ENCODE measurements around the gene CLSTN2. TPM values are rescaled to one million over a fixed set of nuclear protein-coding genes. Genes with fewer than 3 reads are reported as not detected.
"Not testable (repeated sequence)": the region's sequence is repeated elsewhere in the genome, so short reads cannot be mapped to it uniquely, and the experiment has no call there.

Gene CLSTN2
- total and polyA plus RNA-seq, 5 experiments from 2014 or later: not detected

DNA sequence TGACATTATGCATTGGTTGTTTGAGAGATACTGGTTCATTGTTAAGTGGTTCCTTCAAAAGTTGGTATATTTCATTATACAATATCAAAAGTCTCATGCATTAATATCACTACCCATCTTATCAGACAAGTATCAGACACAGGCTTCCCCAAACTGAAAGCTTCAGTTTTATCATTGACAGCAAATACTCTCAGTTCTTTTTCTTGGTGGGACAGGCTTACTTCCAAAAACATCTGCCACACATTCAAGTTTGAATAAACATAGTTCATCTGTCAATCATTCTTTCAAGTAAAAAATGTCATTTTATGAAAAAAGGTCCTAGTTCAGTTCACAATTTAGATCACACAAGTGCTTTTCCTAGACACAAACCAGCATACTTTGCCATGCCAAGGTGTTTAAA is 462.9 kb downstream of the CLSTN2 start:
- DNase-seq (no peak), ATAC-seq (no peak)
- Mint-ChIP-seq H3K27ac (no peak overlapping the region), H3K4me1 (no peaks in the 10 kb centered on the region), H3K36me3 (no peaks in the 10 kb centered on the region), H3K4me3 (no peak overlapping the region), H3K9me3 (no peaks in the 10 kb centered on the region), H3K27me3 (peaks cover 0 to 3% (median 3%) of the 10 kb centered on the region in 5 donors)
- POLR2A ChIA-PET: no interaction called here

DNA sequence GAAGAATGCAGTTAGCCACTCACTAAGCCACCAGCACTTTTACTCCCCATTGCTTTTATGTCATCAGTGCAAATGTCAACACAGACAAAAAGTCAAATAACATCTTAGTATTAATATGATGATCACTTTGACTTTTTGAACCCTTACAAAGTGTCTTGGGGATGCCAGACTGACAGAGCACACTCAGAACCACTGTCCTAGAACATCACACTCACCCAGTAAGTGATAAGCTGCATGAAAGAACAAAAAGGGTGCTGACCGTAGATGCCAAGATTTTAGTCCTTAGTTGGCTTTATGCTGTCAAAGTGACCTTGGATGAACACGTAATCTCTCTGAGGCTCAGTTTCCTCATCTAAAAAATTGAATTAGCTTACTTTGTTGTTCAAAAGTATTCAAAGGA is 463.4 kb downstream of the CLSTN2 start:
- POLR2A ChIA-PET: no interaction called here
- Mint-ChIP-seq H3K4me1 (no peaks in the 10 kb centered on the region), H3K27me3 (peaks cover 0 to 9% (median 3%) of the 10 kb centered on the region in 5 donors), H3K27ac (no peak overlapping the region), H3K36me3 (no peaks in the 10 kb centered on the region), H3K9me3 (no peaks in the 10 kb centered on the region), H3K4me3 (no peak overlapping the region)
- ATAC-seq (no peak), DNase-seq (no peak)

DNA sequence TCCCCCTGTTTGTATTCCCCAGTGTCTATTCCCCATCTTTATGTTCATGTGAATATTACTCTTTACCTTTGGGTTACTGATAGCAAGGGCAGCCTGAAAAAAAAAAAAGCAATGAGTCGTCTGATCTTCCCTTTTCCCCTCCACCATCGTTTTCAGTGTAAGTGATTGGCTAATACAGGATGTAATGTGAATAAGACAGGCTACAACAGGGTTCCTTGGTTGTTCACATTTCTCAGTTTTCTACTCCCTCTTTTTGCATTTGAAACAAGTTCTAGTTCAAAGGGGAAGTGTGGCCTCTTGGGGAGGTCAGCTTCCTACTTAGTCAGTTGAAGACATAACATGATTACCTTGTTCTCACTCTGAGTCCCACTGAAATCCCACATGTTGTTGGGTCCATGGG is 464.9 kb downstream of the CLSTN2 start:
- DNase-seq: no peak
- Mint-ChIP-seq H3K36me3 (no peaks in the 10 kb centered on the region), H3K27ac (no peak overlapping the region), H3K27me3 (peaks cover 0 to 20% (median 8%) of the 10 kb centered on the region in 5 donors), H3K9me3 (no peaks in the 10 kb centered on the region), H3K4me1 (no peaks in the 10 kb centered on the region), H3K4me3 (no peak overlapping the region)
- ATAC-seq: no peak
- POLR2A ChIA-PET: no interaction called here

DNA sequence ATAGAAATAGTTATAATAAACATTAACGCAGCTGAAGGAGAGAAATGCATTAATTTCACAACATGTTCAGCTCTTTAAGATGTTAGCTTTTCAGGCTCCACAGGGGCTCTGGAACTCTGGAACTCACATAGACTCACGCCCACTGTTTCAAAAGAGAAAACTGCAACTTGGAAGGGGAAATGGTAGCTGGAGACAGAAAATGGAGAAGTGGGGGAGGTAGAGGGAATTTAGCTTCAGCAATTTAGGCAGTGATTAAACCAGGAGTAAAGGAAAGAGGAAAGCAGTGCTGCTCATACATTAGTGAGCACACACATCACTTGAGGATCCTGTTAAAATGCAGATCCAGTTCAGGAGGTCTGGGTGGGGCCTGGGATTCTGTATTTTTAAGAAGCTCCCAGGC is 468.1 kb downstream of the CLSTN2 start:
- no peaks in the 10 kb centered on the region for H3K36me3 Mint-ChIP-seq
- no peak overlapping the region for H3K27ac Mint-ChIP-seq
- ATAC-seq (no peak), DNase-seq (no peak)
- POLR2A ChIA-PET: no interaction called here
- peaks cover 0 to 7% (median 0%) of the 10 kb centered on the region in 9 donors for H3K9me3 Mint-ChIP-seq
- no peak overlapping the region for H3K4me3 Mint-ChIP-seq
- H3K4me1 Mint-ChIP-seq: no peaks in the 10 kb centered on the region
- H3K27me3 Mint-ChIP-seq: peaks cover 4 to 32% (median 16%) of the 10 kb centered on the region in 5 donors

DNA sequence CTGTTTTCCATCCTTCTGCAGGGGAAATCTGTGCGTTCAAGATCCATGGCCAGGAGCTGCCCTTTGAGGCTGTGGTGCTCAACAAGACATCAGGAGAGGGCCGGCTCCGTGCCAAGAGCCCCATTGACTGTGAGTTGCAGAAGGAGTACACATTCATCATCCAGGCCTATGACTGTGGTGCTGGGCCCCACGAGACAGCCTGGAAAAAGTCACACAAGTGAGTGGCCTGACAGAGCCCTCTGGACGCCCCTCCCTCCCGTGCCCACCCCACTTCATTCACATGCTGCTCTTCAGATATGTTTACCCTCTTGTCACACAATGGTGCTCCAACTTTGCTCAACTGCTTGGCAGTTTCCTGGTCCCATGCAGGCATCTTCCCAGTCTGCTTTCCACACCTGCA is 468.6 kb downstream of the CLSTN2 start:
- POLR2A ChIA-PET: no interaction called here

DNA sequence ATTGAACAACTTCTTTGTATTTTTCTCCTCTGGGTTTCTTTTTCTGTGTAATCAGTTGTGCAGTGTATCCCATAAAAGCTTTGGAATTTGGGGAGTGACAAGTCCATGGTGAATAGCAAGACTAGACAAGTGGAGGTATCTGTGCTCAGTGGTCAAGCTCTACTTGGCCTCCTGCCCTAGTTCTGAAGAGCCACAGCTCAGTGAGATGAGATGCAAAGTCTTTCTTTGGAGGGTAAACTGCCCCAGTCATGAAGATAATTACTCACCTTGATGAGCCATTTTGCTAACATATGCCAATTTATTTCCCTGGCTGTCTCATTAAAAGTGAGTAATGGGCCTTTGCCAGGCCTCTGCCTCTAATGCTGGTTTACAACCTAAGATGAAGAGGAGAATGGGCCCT is 471.7 kb downstream of the CLSTN2 start:
- no peak overlapping the region for H3K4me3 Mint-ChIP-seq
- H3K9me3 Mint-ChIP-seq: peaks cover 3 to 43% (median 18%) of the 10 kb centered on the region in 9 donors
- no peaks in the 10 kb centered on the region for H3K36me3 Mint-ChIP-seq
- no peak for DNase-seq
- ATAC-seq: no peak
- no peaks in the 10 kb centered on the region for H3K4me1 Mint-ChIP-seq
- no peak overlapping the region for H3K27ac Mint-ChIP-seq
- peaks cover 4 to 34% (median 16%) of the 10 kb centered on the region in 5 donors for H3K27me3 Mint-ChIP-seq
- POLR2A ChIA-PET: no interaction called here

More for the DNA sequence above, 468.6 kb downstream of the CLSTN2 start:
- DNase-seq (no peak), ATAC-seq (no peak)
- no peak overlapping the region for H3K27ac Mint-ChIP-seq
- H3K36me3 Mint-ChIP-seq: no peaks in the 10 kb centered on the region
- no peaks in the 10 kb centered on the region for H3K4me1 Mint-ChIP-seq
- H3K4me3 Mint-ChIP-seq: no peak overlapping the region
- peaks cover 4 to 34% (median 16%) of the 10 kb centered on the region in 5 donors for H3K27me3 Mint-ChIP-seq
- H3K9me3 Mint-ChIP-seq: peaks cover 0 to 12% (median 2%) of the 10 kb centered on the region in 9 donors

DNA sequence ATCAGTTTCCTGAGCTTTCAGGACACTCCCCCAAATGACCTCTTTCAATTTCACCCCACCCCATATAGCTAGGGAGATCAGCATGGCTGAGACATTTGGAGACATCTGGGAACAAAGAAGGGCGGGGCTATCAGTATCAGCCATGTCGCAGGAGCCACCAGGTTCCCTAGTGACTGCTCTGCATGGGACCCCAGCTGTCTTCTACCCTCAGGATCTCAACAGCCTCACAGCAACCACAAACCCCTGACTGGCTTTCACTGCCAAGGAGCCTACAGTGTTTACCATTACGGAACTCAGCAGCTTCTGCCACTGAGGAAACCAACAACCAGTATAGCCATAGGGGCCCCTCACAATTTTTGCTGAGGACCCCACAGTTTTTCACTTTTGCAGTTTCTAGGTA is 473.3 kb downstream of the CLSTN2 start:
- POLR2A ChIA-PET: no interaction called here
- H3K36me3 Mint-ChIP-seq: no peaks in the 10 kb centered on the region
- H3K27ac Mint-ChIP-seq: no peak overlapping the region
- H3K27me3 Mint-ChIP-seq: peaks cover 4 to 27% (median 10%) of the 10 kb centered on the region in 5 donors
- H3K4me3 Mint-ChIP-seq: no peak overlapping the region
- DNase-seq (no peak), ATAC-seq (no peak)
- H3K4me1 Mint-ChIP-seq: no peaks in the 10 kb centered on the region
- H3K9me3 Mint-ChIP-seq: peaks cover 3 to 43% (median 18%) of the 10 kb centered on the region in 9 donors

DNA sequence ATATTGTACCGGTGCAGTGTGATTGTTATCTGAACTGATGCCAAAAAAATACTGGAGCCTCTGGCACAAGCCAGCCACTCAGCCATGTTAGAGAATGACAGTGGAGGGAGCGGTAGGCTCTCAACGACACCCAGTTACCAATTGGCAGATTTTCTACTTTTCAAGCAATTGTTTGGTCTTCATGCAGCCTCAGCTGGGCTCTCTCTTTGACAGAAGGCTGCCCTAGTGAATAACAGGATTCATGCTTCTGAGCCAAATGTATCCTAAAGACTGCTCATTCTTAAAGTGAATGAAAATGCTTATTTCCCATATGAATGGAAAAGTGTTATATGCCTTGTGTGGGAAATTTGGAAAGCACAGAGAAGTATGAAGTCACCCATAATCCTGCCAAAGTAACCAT is 481.7 kb downstream of the CLSTN2 start:
- no peak overlapping the region for H3K27ac Mint-ChIP-seq
- H3K9me3 Mint-ChIP-seq: peaks cover 0 to 6% (median 1%) of the 10 kb centered on the region in 9 donors
- H3K27me3 Mint-ChIP-seq: peaks cover 0 to 3% (median 0%) of the 10 kb centered on the region in 5 donors
- no peaks in the 10 kb centered on the region for H3K36me3 Mint-ChIP-seq
- no peak overlapping the region for H3K4me3 Mint-ChIP-seq
- H3K4me1 Mint-ChIP-seq: no peaks in the 10 kb centered on the region
- ATAC-seq: no peak
- no peak for DNase-seq
- POLR2A ChIA-PET: no interaction called here

DNA sequence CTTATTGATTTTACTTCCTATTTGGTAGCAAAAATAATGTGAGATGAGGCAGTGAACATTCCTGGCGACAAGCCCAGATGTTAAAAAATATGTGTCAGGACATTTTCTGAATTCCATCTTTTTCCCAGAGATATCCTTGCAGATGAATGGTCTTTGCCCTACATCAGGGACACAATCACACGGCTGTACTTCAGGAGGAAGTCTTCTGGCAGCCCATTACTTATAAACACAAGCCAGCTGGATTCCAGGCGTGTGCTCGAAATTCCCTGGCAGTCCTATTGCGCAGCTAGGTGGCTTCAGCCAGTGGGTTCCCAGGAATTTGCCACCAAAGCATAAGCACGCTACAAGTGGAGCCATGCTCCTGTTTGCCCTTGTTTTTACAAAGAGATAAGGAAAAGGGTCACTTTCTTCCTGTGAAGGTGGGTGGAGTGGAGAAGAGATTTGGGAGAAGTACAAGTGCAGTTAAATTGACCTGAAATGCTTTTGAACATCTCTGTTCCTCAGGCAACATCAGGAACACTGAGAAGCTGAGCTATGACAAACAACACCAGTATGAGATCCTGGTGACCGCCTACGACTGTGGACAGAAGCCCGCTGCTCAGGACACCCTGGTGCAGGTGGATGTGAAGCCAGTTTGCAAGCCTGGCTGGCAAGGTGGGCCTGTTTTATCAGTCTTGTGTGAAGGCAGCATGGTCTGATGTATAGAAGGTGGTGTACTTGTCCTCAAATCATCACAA is 485.8 kb downstream of the CLSTN2 start:
- ATAC-seq (no peak), DNase-seq (no peak)
- Mint-ChIP-seq H3K27me3 (peaks cover 0 to 19% (median 6%) of the 10 kb centered on the region in 5 donors), H3K27ac (no peak overlapping the region), H3K4me1 (no peaks in the 10 kb centered on the region), H3K36me3 (no peaks in the 10 kb centered on the region), H3K4me3 (no peak overlapping the region), H3K9me3 (peaks cover 0 to 2% (median 0%) of the 10 kb centered on the region in 9 donors)
- POLR2A ChIA-PET: no interaction called here

DNA sequence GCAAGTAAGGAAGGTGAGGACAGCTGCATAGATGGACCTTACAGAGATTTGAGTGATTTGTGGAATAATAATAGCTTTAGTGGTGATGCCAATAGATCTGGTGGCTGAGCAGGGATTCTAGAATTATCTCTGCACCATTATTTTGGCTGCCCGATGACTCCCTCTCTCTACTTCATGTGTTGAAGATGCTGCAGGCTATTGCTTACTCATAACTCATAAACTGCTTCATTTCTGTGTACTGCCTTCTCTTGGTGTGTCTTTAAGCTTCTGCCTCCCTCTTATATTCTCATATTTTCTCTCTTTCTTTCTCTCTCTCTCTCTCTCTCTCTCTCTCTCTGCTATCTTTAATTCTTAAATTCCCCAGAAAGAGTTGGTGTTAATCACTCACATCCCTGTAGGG is 486.9 kb downstream of the CLSTN2 start:
- Mint-ChIP-seq H3K4me3 (no peak overlapping the region), H3K9me3 (no peaks in the 10 kb centered on the region), H3K27me3 (peaks cover 0 to 19% (median 6%) of the 10 kb centered on the region in 5 donors), H3K36me3 (no peaks in the 10 kb centered on the region), H3K27ac (no peak overlapping the region), H3K4me1 (no peaks in the 10 kb centered on the region)
- POLR2A ChIA-PET: no interaction called here
- no peak for DNase-seq
- ATAC-seq: no peak

DNA sequence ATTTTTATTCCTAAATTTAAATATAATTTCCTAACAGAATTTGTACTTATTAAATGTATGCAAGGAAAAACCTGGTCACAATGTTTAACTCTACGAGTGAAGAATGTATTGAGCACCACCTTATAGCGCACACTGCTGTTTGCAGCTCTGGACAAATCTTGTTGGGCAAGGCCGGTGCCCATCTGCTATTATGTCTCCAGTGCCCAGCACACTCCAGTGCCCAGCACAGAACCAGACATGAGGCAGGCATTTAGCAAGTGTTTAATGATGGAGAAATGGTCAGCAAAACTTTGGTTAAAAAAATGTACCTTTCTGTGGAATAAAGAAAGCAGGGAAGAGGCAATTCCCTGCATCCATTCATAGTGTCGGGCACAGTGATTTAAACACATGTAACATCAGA is 488.2 kb downstream of the CLSTN2 start:
- POLR2A ChIA-PET: no interaction called here
- H3K4me3 Mint-ChIP-seq: no peak overlapping the region
- H3K4me1 Mint-ChIP-seq: no peaks in the 10 kb centered on the region
- no peak for ATAC-seq
- no peak overlapping the region for H3K27ac Mint-ChIP-seq
- no peaks in the 10 kb centered on the region for H3K36me3 Mint-ChIP-seq
- peaks cover 0 to 19% (median 6%) of the 10 kb centered on the region in 5 donors for H3K27me3 Mint-ChIP-seq
- no peaks in the 10 kb centered on the region for H3K9me3 Mint-ChIP-seq
- no peak for DNase-seq

DNA sequence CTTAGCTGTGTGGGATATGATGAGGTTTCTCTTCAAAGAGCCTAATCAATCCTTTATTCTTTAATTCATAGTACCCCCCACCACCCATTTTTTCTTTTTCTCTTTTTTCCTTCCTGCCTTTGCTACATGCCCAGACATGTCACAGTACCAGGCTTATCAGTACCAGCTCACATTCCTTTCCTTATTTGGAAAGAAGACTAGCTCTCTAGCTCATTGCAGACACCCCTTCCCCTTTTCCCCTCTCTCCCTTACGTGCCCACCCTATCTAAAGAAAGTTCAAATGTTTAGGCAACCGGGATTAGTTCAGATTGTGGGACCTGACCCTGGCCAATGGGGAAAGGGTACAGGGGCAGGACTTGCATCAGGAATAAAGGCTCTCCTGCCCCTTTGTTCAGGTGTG is 488.6 kb downstream of the CLSTN2 start:
- DNase-seq, H3K9me3 Mint-ChIP-seq, H3K4me1 Mint-ChIP-seq, H3K36me3 Mint-ChIP-seq, POLR2A ChIA-PET, H3K4me3 Mint-ChIP-seq, ATAC-seq, H3K27ac Mint-ChIP-seq: not testable (repeated sequence)
- peaks cover 0 to 19% (median 6%) of the 10 kb centered on the region in 5 donors for H3K27me3 Mint-ChIP-seq

DNA sequence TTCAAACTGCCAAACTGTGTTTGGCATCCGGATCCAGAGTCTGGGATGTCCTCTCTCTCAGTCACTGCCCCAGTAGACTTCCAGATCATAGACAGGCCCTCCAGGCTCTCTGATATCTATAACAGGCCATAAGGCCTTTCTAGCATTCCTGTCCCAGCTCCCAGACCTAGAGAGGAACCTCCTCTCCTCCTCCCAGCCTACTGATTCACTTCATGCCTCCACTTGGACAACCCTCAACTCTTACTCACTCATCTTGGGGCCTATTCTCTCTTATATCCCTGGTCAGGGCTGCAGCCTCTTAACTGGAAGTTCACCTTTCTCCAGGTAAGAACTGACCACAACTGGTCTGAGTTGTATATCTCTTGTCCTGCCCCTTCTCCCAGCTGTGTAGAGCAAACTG is 489.2 kb downstream of the CLSTN2 start:
- H3K9me3 Mint-ChIP-seq: no peaks in the 10 kb centered on the region

DNA sequence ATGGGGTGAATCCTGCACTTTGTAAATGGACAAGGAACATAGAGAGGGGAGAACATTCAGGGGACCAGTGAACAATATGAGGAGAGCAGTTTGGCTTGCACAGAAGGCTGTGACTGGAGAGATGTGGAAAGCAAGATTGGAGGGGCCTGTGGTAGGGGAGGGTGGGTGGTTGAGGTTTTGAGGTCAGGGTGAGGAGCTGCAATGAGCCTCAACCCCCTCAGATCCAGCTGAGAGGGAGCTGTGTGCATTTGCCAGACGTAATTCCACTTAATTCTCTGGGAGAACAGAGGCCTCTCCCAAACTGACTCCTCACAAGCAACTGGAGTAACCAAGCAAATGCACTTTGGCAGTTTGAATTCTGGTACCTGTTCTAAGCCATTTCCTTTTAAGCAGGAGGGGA is 489.7 kb downstream of the CLSTN2 start:
- ATAC-seq: no peak
- no peak for DNase-seq
- H3K4me1 Mint-ChIP-seq: no peaks in the 10 kb centered on the region
- H3K27ac Mint-ChIP-seq: no peak overlapping the region
- H3K9me3 Mint-ChIP-seq: no peaks in the 10 kb centered on the region
- no peaks in the 10 kb centered on the region for H3K36me3 Mint-ChIP-seq
- POLR2A ChIA-PET: no interaction called here
- H3K27me3 Mint-ChIP-seq: peaks cover 3 to 30% (median 8%) of the 10 kb centered on the region in 5 donors
- H3K4me3 Mint-ChIP-seq: no peak overlapping the region

More for the DNA sequence above, 489.2 kb downstream of the CLSTN2 start:
- no peak for DNase-seq
- no peak overlapping the region for H3K4me3 Mint-ChIP-seq
- no peak overlapping the region for H3K27ac Mint-ChIP-seq
- POLR2A ChIA-PET: no interaction called here
- peaks cover 3 to 25% (median 6%) of the 10 kb centered on the region in 5 donors for H3K27me3 Mint-ChIP-seq
- ATAC-seq: no peak
- H3K4me1 Mint-ChIP-seq: no peaks in the 10 kb centered on the region
- no peaks in the 10 kb centered on the region for H3K36me3 Mint-ChIP-seq
